Activated CD8-positive, alpha-beta memory T cell treated with anti-CD3 and anti-CD28 coated beads, Interleukin-2, amount 10 ng/mL, durations not matched to agents 7 days and 5 days (primary cell): ENCODE results near the gene VPS37B. TPM values are rescaled to one million over a fixed set of nuclear protein-coding genes. Genes with fewer than 3 reads are reported as not detected.

Experiments used
- ATAC-seq: fragments of 150-1000 bp; cut with Tn5 transposase; one replicate; pipeline ENCODE4 v1.10.0; 2021; ENCODE audit warnings: moderate library complexity
- CTCF ChIA-PET: fragments of 350-600 bp; sonication (Branson Sonifier 250); formaldehyde crosslinking; loops from one replicate; lab custom pipeline; 2021; ENCODE audit warnings: antibody characterized with exemption; lab: Charles Lee
- DNase-seq: peaks from one replicate; pipeline ENCODE4 v3.0.0-alpha.2; 2020
- H3K27ac Mint-ChIP-seq: one replicate; pipeline ENCODE4 v1.8.0; 2021; ENCODE audit warnings: mild to moderate bottlenecking, mixed read lengths
- H3K27me3 Mint-ChIP-seq: one replicate; pipeline ENCODE4 v1.8.0; 2021; ENCODE audit warnings: mixed read lengths
- H3K36me3 Mint-ChIP-seq: one replicate; pipeline ENCODE4 v1.8.0; 2021; ENCODE audit warnings: mild to moderate bottlenecking, mixed read lengths
- H3K4me1 Mint-ChIP-seq: one replicate; pipeline ENCODE4 v1.8.0; 2021; ENCODE audit warnings: mixed read lengths
- H3K4me3 Mint-ChIP-seq: one replicate; pipeline ENCODE4 v1.8.0; 2021; ENCODE audit warnings: mild to moderate bottlenecking, moderate library complexity, mixed read lengths
- H3K9me3 Mint-ChIP-seq: one replicate; pipeline ENCODE4 v1.8.0; 2022; ENCODE audit warnings: low read depth, mixed read lengths
- total RNA-seq, 2 experiments: library from RNA; stranded (reverse); gene quantifications; one replicate each; pipeline ENCODE4 v1.2.3, GENCODE V29; 2021

The VPS37B gene
- total RNA-seq, 2 experiments from 2014 or later, result 25.7 to 29.7 TPM

GRCh38 chr12:122848471-122849351, 47.2 kb downstream of the VPS37B start:
- Mint-ChIP-seq H3K4me3 (no peak overlapping the region), H3K4me1 (no peaks in the 10 kb centered on the region), H3K27me3 (no peaks in the 10 kb centered on the region), H3K36me3 (no peaks in the 10 kb centered on the region), H3K27ac (no peak overlapping the region), H3K9me3 (no peaks in the 10 kb centered on the region)
- CTCF ChIA-PET, result no interaction called here
- DNase-seq (no peak), ATAC-seq (no peak)

GRCh38 chr12:122847921-122848421, 48.0 kb downstream of the VPS37B start:
- DNase-seq (no peak), ATAC-seq (no peak)
- CTCF ChIA-PET, result no interaction called here
- Mint-ChIP-seq H3K9me3 (no peaks in the 10 kb centered on the region), H3K36me3 (no peaks in the 10 kb centered on the region), H3K27me3 (no peaks in the 10 kb centered on the region), H3K27ac (no peak overlapping the region), H3K4me1 (no peaks in the 10 kb centered on the region), H3K4me3 (no peak overlapping the region)

- no peaks in the 10 kb centered on the region for H3K9me3 Mint-ChIP-seq
- CTCF ChIA-PET, result interaction anchor here (0.6 kb wide), 1 partner anchor 911 kb away, joined by 3 read pairs; no protein-coding TSS in a partner anchor
- no peaks in the 10 kb centered on the region for H3K36me3 Mint-ChIP-seq
- ATAC-seq (no peak), DNase-seq (no peak)
- H3K27ac Mint-ChIP-seq, result no peak overlapping the region
- no peaks in the 10 kb centered on the region for H3K4me1 Mint-ChIP-seq
- no peak overlapping the region for H3K4me3 Mint-ChIP-seq
- H3K27me3 Mint-ChIP-seq, result no peaks in the 10 kb centered on the region
Measured at GRCh38 chr12:122847516-122847836, 48.4 kb downstream of the VPS37B start.

GRCh38 chr12:122846622-122847515, 49.1 kb downstream of the VPS37B start:
- DNase-seq, result no peak
- CTCF ChIA-PET, result interaction anchor here (0.6 to 1.7 kb wide), 3 partner anchors 42 to 911 kb away, joined by 3 to 4 read pairs (median 3); no protein-coding TSS in a partner anchor
- Mint-ChIP-seq H3K27ac (no peak overlapping the region), H3K9me3 (no peaks in the 10 kb centered on the region), H3K4me3 (no peak overlapping the region), H3K27me3 (no peaks in the 10 kb centered on the region), H3K4me1 (no peaks in the 10 kb centered on the region), H3K36me3 (no peaks in the 10 kb centered on the region)
- no peak for ATAC-seq

- no peaks in the 10 kb centered on the region for H3K36me3 Mint-ChIP-seq
- no peak overlapping the region for H3K4me3 Mint-ChIP-seq
Measured at GRCh38 chr12:122845865-122846621, 49.9 kb downstream of the VPS37B start.

GRCh38 chr12:122845041-122845864, 50.7 kb downstream of the VPS37B start:
- no peaks in the 10 kb centered on the region for H3K36me3 Mint-ChIP-seq
- H3K4me3 Mint-ChIP-seq, result no peak overlapping the region
- ATAC-seq (no peak), DNase-seq (no peak)
- no peaks in the 10 kb centered on the region for H3K9me3 Mint-ChIP-seq
- no peaks in the 10 kb centered on the region for H3K27me3 Mint-ChIP-seq
- no peaks in the 10 kb centered on the region for H3K4me1 Mint-ChIP-seq
- CTCF ChIA-PET, result interaction anchor here (0.9 to 1.7 kb wide), 4 partner anchors 51 to 393 kb away, joined by 3 read pairs; no protein-coding TSS in a partner anchor
- H3K27ac Mint-ChIP-seq, result no peak overlapping the region

More at GRCh38 chr12:122845865-122846621, 49.9 kb downstream of the VPS37B start:
- H3K4me1 Mint-ChIP-seq, result no peaks in the 10 kb centered on the region
- no peaks in the 10 kb centered on the region for H3K9me3 Mint-ChIP-seq
- H3K27ac Mint-ChIP-seq, result no peak overlapping the region
- CTCF ChIA-PET, result interaction anchor here (0.7 to 1.7 kb wide), 4 partner anchors 43 to 392 kb away, joined by 3 to 4 read pairs (median 3); no protein-coding TSS in a partner anchor
- DNase-seq (no peak), ATAC-seq (no peak)
- no peaks in the 10 kb centered on the region for H3K27me3 Mint-ChIP-seq

- Mint-ChIP-seq H3K27me3 (no peaks in the 10 kb centered on the region), H3K9me3 (no peaks in the 10 kb centered on the region), H3K36me3 (no peaks in the 10 kb centered on the region), H3K4me3 (no peak overlapping the region), H3K4me1 (no peaks in the 10 kb centered on the region), H3K27ac (no peak overlapping the region)
- CTCF ChIA-PET, result interaction anchor here (0.9 kb wide), 1 partner anchor 50 kb away, joined by 3 read pairs; no protein-coding TSS in a partner anchor
- no peak for DNase-seq
- ATAC-seq, result no peak
Measured at GRCh38 chr12:122844366-122844971, 51.5 kb downstream of the VPS37B start.

- Mint-ChIP-seq H3K27ac (no peak overlapping the region), H3K4me1 (no peaks in the 10 kb centered on the region), H3K36me3 (no peaks in the 10 kb centered on the region), H3K4me3 (no peak overlapping the region), H3K27me3 (no peaks in the 10 kb centered on the region), H3K9me3 (no peaks in the 10 kb centered on the region)
- CTCF ChIA-PET, result interaction anchor here (1.8 kb wide), 1 partner anchor 50 kb away, joined by 4 read pairs; no protein-coding TSS in a partner anchor
- ATAC-seq, result no peak
- no peak for DNase-seq
Measured at GRCh38 chr12:122843455-122843854, 52.5 kb downstream of the VPS37B start.

- DNase-seq (no peak), ATAC-seq (no peak)
- Mint-ChIP-seq H3K4me3 (no peak overlapping the region), H3K4me1 (no peaks in the 10 kb centered on the region), H3K36me3 (no peaks in the 10 kb centered on the region), H3K27ac (no peak overlapping the region), H3K27me3 (no peaks in the 10 kb centered on the region), H3K9me3 (no peaks in the 10 kb centered on the region)
- CTCF ChIA-PET, result interaction anchor here (1.8 kb wide), 1 partner anchor 49 kb away, joined by 4 read pairs; no protein-coding TSS in a partner anchor
Measured at GRCh38 chr12:122842505-122843405, 53.2 kb downstream of the VPS37B start.

GRCh38 chr12:122841544-122842321, 54.2 kb downstream of the VPS37B start:
- CTCF ChIA-PET, result interaction anchor here (0.7 to 1.8 kb wide), 2 partner anchors 18 to 48 kb away, joined by 3 to 4 read pairs; no protein-coding TSS in a partner anchor
- H3K36me3 Mint-ChIP-seq, result no peaks in the 10 kb centered on the region

More at GRCh38 chr12:122841544-122842321, 54.2 kb downstream of the VPS37B start:
- H3K27me3 Mint-ChIP-seq, result no peaks in the 10 kb centered on the region
- peaks cover 8% of the 10 kb centered on the region for H3K4me1 Mint-ChIP-seq
- H3K27ac Mint-ChIP-seq, result no peak overlapping the region
- ATAC-seq, result no peak
- H3K4me3 Mint-ChIP-seq, result no peak overlapping the region
- H3K9me3 Mint-ChIP-seq, result no peaks in the 10 kb centered on the region
- DNase-seq, result no peak
